ENCODE data around the gene LENEP. TPM values are rescaled to one million over a fixed set of nuclear protein-coding genes. Genes with fewer than 3 reads are reported as not detected.

The LENEP gene
- total RNA-seq, 1 donor from 2014 or later: 0.59 TPM

DNA sequence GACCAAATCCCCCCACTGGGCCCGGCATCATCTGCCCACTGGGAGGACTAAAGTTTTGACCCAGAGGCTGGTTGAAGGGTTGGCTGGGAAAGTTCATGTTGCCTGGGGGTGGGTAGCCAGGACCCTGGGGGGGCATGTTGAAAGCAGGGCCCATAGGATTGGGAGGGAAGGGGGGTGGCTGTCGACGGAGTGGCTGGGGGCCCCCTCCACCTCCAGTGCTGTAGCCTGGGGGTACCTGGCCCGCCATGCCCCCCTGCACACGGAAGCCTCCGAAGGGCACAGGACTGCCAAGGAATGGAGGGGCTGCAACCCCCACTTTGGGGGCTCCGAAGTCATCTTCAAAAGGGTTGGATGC, 34.0 kb upstream of the LENEP start:
- intact Hi-C loops (cut with micrococcal nuclease): loop anchor here (5.0 kb wide), 2 partner anchors 103 to 402 kb away; partner anchors contain the start of genes EFNA4 and UBE2Q1

DNA sequence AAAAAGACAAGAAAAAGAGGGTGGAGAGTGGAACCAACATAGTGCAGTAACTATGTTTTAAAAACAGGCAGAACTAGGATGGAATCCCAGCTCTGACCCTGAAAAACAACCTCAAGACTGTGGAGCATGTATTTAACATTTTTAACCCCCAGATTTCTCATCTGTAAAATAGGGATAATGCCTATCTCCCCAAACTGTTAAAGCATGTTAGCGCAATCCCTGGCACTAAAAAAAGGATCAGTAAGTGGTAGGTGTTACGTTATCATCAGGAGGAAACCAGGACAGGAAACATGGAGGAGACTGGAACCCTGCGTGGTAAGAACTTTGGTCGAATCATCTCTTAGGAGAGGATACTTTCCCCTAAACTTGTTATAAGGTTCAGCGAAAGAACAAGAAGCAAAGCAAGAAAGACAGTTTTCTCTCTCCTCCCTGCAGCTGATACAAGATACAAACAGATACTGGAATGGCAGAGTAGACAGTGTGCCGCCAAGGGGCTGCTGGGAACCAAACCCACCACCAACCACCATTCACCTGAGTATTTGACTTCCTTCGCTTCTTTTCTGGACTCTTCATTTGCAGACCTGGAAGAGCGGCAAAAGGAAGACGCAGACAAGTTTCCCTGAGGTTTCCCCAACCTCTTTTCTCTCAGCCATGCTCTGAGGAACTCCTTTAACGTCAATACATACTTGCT, 32.8 kb upstream of the LENEP start:
- intact Hi-C loops (cut with micrococcal nuclease): loop anchor here (1.0 to 2.0 kb wide), 2 partner anchors 14 to 56 kb away; partner anchors contain the start of gene CKS1B

DNA sequence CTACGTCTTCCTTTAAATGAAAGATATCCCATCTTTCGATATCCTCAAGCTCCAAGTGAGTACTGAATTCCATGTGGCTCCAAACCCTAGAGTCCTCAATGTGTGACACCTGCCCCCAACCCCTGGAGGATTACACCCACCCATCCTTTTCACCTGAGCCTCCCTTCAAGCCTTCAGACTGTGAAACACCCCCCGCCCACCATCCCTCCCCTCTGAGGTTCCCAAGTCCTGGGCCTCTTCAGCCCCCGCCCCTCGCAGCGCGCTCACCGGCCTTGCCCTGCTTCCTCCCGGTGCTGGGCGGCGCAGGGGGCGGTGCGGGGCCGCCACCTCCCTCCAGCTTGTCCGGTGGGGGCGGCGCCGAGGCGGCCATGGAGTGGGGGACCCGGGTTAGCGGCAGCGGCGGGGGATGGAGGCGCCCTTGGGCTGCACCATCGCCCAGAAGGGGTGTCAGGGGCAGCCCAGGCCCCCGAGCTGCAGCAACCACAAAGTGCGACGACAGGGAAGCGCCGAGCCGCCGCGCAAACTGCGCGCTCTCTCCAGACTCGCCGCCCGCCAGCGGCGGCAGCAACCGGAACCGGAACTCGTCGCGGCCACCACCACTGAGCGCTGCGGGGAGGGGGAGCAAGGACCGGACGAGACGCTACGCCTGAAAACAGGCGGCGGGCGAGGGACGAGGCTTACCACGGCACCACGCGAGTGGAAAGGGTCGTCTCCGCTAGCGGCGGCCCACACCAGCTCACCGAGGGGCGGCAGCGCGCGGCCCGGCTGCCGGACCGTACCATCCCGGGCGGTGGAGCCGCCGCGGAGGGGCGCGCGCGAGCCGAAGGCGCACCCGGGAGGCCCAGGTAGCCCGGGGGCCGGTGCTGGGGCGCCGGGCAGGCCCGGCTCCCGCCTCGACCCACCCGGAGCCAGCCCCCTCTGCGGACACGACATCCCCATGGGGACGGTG, 31.9 kb upstream of the LENEP start, which contains the start of gene PYGO2:
Gene PYGO2 (minus strand): TSS at position 576 of the 949 bp plus-strand sequence. CDS start 206 bp downstream, at position 370.
- intact Hi-C loops (cut with micrococcal nuclease): loop anchor here (1.0 to 2.0 kb wide), 2 partner anchors 13 to 55 kb away; partner anchors contain the start of gene CKS1B

DNA sequence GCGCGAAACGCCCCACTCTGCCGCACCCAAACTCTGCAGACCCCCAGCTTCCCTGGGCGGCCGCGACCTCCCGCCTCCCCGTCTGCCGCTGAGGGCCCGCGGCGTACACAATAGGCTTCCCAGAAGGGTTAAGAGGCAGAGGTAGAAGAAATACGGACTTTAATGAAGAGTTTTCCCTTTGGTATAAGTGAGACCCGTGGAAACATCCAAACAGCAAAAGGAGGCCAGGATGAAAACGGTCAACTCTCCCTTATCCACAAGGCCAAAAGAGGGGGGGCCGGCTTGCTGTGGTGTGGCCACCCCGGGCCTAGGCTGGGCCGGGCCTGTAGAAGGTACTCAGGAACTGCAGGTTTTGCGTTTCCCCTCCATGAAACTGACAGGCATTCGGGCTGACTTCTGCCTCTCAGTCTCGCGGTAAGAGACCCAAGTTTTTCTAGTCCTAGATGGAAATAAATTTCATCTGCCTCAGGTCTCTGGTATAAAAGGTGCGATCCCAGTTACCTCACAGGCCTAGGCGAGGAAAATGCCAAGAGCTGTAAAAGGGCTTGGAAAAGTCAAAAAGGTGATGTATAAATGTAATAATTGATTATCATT, 31.1 kb upstream of the LENEP start:
- intact Hi-C loops (cut with micrococcal nuclease): no loop called here

DNA sequence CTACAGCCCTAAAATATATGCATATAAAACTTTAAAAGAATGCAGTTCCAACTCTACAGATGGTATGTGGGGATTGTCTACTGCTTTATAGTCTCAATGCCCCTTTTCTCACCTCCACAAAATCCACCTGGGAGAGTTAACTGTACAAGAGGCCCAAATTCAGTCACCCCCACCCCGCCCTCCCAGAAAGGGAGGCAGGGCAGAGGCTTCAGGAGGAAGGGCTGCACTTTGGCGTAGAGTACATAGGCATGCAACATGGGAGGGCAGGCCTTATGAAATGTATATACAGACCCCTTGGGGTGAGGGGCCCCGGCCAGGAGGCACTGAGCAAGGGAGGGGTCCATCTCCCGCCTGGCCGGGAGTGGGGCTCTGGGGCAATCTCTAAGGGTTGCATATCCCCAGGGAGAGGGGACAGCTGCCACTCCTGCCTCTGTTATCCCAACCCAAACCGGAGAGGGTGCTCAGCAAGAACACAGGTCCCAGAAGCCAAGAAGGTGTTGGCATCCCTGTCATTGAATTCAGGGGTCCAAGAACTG, 30.5 kb upstream of the LENEP start:
- intact Hi-C loops (cut with micrococcal nuclease): no loop called here

DNA sequence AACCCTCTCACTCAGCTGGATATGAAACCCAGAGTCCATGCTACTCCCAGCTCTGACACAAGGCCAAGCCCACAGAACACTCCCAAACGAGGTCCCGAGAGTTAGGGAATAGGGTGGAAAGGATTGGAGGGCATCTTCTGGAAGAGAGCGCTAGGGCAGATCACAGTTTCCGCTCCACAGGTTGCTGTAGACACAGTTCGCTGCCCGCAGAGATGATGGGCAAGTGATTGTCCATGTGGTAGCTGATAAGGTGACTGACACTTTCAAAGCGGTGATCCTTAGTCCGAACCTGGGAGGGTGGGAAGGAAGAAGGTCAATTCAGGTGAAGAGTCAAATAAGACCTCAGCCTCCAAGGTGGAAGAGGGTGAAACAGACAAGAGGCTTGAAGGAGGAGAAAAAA, 29.7 kb upstream of the LENEP start:
- intact Hi-C loops (cut with micrococcal nuclease): no loop called here

DNA sequence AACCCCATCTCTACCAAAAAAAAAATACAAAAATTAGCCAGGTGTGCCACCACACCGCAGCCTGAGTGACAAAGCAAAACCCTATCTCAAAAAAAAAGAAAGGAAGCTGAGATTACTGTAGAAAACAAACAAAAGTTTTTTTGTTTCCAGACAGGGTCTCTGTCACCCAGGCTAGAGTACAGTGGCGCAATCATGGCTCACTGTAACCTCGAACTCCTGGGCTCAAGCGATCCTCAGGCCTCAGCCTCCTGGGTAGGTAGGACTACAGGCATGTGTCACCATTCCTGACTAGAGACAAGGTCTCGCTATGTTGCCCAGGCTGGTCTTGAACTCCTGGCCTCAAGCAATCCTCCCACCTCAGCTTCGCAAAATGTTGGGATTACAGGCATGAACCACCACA, 29.0 kb upstream of the LENEP start:
- intact Hi-C loops (cut with micrococcal nuclease): no loop called here

DNA sequence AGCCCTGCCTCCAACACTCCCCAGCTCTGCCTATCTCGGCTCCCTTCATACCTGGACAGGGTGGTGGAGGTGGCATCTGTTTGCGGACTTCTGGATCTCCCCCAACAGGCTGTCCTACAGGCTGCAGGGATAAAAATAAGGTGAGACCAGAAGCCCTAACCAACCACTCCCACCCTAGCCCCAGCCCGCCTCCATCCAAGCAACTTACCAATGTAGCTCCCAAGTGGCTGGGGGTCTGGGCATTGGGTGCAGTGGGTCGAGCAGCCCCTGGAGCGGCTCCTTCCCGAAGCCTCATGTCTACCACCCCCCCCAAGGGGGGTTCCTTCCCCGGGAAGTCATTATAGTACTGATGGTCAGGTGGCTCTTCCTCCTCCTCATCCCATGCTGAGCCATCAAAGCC, 27.3 kb upstream of the LENEP start:
- intact Hi-C loops (cut with micrococcal nuclease): no loop called here

DNA sequence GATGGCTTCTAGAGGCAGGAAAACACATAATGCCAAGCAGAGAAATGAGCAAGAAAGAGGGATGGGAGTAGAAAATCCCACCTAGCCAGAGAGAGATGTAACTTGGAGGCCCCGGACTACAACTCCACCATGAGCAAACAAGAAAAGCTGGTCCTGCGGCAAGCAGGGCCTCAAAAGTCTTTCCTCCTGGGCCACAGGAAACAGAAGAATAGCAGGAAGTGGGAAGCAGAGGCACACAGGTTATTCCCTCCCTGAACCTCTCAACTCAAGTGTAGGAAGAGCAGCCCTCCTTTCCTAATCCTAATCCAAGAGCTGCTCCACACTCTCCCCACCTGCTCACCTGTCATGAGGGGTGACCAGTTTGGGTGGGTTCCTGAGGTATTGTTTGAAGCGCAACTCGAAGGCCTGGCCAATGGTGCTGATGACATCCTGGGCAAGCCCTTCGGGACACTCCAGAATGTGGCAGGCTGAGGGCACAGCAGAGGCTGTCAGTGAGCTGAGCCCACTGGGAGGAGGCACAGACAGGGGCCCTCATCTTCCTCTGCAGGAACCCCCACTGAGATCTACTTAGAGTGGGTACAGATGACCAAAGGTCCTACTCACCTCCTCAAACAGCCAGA, 25.9 kb upstream of the LENEP start:
- intact Hi-C loops (cut with micrococcal nuclease): no loop called here

DNA sequence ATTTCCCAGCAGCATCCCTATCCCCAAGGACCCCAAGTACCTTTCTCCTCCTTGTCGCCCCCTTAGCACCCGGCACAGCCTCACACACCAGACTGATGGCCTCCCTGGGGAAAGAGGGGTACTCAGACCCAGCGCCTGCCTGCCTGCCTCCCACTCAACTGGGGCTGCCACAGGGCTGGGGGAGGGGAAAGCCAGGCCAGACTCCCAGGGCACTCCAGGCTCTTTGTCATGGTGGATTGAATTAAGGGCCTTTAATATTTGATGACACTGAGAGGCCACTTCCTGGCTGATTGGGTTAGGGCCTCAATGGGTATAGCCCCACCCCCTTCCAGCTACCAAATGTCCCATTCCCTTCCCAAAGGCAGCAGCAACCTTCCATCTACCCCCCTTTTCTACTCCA, 24.7 kb upstream of the LENEP start:
- intact Hi-C loops (cut with micrococcal nuclease): no loop called here

DNA sequence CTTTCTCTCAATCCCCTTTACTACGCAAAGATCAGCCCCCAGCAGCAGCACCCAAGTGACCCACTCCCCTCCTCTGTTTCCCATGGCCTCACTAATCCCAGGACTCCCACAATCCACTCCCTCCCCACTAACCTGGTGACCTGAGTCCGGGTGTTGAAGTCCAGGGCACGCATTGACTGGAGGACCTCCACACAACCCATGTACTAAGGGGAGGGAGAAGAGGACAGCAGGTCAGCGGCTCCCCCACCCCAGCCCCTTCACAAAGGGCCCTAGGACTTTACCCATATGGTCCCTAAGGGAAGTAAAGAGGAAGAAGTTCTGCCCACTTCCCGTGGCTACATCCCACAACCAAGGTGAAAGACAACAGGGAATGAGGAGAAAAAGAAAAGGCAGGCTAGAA, 24.1 kb upstream of the LENEP start:
- intact Hi-C loops (cut with micrococcal nuclease): no loop called here

DNA sequence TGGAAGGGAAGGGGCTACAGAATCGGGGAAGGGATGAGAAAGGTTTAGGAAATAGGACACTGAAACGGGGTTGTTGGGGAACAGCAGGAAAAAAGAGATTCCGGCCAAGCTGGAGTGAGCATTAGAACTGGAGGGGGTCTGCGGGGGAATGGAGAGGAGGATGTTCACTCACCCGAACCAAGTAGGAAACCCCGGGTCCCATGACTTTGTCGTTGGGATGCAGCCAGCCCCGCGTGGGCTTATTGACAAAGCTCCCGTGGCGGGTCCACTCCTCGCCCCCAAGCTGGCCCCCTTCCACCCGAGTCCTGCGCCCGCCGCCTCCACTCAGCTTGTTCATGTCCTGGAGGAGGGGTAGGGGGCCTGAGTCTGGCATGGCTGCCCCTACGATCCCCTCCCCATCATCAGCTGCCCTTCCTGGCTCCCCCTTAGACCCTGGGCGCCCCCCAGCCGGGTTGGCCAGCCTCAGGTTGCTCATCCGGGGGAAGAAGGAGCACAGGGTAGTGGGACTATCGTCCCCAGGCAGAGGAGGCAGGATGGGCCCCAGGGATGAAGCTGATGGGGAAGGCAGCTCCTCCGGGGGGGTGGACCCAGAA, 23.4 kb upstream of the LENEP start:
- intact Hi-C loops (cut with micrococcal nuclease): loop anchor here (10.0 kb wide), 1 partner anchor 205 kb away; the partner anchor contains the start of genes KRTCAP2 and TRIM46

DNA sequence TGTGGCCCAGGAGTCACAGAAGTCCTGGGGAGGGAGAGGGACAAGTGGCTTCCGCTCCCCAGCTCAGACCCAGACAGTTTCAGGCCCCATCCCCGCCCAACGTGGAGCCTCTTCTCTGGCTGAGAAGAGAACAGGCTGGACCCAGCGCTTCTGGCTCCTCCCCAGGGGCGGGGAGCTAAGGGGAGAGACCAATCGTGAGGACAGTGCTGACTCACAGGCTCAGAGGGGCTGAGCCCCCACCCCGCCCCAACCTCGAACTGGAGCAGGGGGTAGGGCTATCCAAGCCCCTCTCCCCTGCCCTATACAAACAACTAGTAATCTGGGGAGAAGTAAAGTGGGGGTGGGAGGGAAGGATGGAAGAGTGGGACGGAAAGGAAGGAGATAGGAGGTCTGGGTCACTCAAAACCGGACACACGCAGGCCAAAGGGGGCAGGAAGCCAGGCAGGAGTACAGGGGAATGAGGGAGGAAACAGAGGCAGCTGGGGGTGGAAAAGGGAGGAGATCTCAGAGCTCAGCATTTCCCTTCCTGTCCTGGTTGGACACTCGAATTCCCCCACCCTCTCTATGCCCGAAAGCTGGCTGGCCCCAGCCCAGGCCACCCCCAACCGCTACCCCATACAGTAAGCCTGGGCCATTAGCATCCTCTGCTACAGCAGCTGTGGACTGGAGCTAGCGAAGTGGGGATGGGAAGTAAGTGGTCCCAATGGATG, 22.6 kb upstream of the LENEP start, which contains the start of gene SHC1:
Gene SHC1 (minus strand): TSS at position 117 of the 710 bp plus-strand sequence. CDS start 221 bp downstream, outside the sequence.
- intact Hi-C loops (cut with micrococcal nuclease): loop anchor here (10.0 kb wide), 1 partner anchor 204 kb away; the partner anchor contains the start of genes KRTCAP2 and TRIM46

DNA sequence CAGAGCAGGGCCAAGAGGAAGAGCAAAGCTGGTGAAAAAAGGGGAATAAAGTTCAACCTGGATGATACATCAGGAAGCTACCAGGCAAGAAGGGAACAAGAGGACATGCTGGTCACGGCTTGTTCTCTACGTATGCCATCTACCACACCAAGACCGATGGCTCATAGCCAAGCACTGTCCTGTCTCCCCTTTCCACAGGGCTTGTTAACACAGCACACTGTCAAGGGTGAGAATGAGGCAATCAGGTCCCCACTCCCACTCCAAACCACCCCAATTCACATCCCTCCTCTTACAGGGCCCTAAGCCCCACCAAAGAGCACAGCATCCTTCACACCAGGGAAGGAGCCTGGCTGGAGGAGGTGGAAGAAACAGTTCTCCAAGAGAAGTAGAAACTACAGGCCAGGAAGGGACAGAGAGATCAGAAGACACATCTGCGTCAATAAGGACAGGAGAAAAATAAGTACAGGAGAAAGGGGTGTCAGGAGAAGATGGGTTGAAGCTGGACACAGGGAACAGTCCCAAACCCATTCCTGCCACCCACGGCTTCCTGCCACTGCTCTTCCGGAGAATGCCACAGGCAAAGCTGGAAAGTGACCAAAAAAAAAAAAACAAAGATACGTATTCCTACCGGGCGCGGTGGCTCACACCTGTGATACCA, 21.9 kb upstream of the LENEP start:
- intact Hi-C loops (cut with micrococcal nuclease): loop anchor here (10.0 kb wide), 1 partner anchor 203 kb away; the partner anchor contains the start of genes KRTCAP2 and TRIM46

DNA sequence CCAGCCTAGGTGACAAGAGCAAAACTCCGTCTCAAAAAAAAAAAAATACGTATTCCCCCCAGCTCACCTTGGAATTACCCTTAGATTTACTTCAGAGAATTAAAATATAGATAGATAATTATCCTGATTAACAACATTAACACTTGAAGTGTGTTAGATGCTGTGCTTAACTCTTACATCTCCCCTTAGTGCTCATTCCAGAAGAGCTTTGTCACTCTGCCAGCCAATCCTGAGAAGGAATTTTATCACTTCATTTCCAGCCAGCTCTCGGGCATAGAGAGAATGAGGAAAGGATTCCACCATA, 21.2 kb upstream of the LENEP start:
- intact Hi-C loops (cut with micrococcal nuclease): loop anchor here (10.0 kb wide), 1 partner anchor 203 kb away; the partner anchor contains the start of genes KRTCAP2 and TRIM46

DNA sequence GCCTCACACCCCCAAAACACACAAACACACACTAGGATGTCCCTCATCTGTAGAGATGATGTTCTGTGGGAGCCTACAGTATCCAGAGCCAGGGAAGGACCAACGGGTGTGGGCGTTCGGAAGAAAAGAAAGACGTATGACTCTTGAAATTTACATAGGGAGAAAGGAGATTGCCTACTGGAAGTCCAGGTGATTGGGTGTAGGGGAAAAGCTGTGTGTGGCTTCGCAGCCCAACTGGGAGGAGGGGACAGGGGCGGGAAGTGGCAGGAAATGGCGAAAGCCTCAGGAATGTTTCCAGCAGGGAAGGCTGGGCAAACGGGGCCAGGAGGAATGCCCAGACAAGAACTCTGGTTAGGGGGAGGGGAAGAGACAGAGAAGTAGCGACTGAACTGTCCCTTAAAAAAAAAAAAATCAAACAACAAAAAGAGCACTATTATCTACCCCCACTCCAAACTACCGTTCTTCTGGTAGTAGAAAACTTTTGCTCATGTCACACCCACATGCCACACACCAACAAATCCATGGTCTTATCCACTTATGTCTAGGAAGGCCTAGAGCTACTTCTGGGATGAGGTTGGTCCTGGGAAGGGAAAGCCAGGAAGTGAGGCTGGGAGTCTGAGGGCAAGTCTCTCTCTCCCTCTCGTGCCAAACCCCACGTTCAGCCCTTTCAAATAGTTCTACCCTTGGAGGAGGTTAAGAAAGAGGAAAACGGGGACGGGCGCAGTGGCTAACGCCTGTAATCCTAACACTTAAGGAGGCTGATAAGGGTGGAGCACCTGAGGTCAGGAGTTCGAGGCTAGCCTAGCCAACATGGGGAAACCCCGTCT, 20.7 kb upstream of the LENEP start:
- intact Hi-C loops (cut with micrococcal nuclease): loop anchor here (10.0 kb wide), 1 partner anchor 202 kb away; the partner anchor contains the start of genes KRTCAP2 and TRIM46

DNA sequence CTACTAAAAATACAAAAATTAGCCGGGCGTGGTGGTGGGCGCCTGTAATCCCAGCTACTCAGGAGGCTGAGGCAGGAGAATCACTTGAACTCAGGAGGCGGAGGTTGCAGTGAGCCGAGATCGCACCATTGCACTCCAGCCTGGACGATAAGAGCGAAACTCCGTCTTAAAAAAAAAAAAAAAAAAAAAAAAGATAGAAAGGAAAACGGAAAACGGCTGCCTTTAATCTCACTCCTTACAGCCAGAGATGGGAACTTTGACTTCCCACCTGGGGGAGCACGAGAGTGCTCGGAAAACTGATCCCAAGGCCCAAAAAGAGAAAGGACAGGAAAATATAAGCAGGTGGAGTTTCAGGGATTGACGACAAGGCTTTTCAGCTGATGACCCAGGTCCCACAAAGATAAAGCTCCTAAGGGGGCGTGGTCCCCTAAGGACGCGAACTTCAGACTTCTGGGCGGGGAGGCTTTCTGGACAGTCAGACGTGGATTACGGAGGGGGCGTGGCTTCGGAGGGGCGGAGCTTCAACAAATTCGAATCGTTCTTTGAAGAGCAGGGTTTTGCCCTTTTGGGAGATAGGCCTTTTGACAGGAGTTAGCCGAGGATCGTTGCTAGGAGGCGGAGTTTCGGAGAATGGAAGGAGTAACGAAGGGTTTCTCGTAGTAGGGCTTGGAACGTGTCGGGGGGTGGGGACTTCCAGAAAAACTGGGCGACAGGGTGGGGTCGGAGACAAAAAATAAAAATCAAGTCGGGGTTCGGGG, 19.9 kb upstream of the LENEP start:
- intact Hi-C loops (cut with micrococcal nuclease): loop anchor here (1.0 to 10.0 kb wide), 8 partner anchors 10 to 415 kb away; partner anchors contain the start of genes ADAM15, FLAD1, KRTCAP2 and PMVK
